K562 (cell line): ENCODE measurements around the gene RIMS3. TPM values are rescaled to one million over a fixed set of nuclear protein-coding genes. Genes with fewer than 3 reads are reported as not detected.

Source experiments
- CHD4 ChIP-seq: fragments of 200-600 bp; sonication (generic); IDR thresholded peaks from 3 replicates; pipeline ENCODE4 v1.6.1; 2012; ENCODE audit warnings: low read depth, mild to moderate bottlenecking, mixed read lengths, low read length, inconsistent platforms; ENCODE audit not compliant: insufficient read depth, insufficient replicate concordance, poor library complexity, severe bottlenecking
- CSDE1 ChIP-seq, 2 experiments: fragments of 450-650 bp; IDR thresholded peaks; 2 replicates each; pipeline ENCODE4 v1.6.1; 2016; ENCODE audit warnings: mild to moderate bottlenecking in 1 of 2
- FOSL1 ChIP-seq: fragments of 200-800 bp; sonication (Bioruptor generic); conservative IDR thresholded peaks from 2 replicates; pipeline ENCODE4 v1.6.1; 2016; ENCODE audit warnings: missing genetic modification characterization, missing compliant biosample characterization
- FUS ChIP-seq: fragments of 200-400 bp; formaldehyde crosslinking; optimal IDR thresholded peaks from 2 replicates; pipeline ENCODE3; 2017; ENCODE audit warnings: low read depth, low read length
- GTF2A2 ChIP-seq: IDR thresholded peaks from 2 replicates; pipeline ENCODE4 v1.6.1; 2016; ENCODE audit warnings: mild to moderate bottlenecking, missing genetic modification characterization, missing compliant biosample characterization
- L3MBTL2 ChIP-seq: fragments of 450-650 bp; IDR thresholded peaks from 2 replicates; pipeline ENCODE4 v1.6.1; 2016; ENCODE audit warnings: mild to moderate bottlenecking, moderate library complexity
- NFE2L1 ChIP-seq: fragments of 450-650 bp; IDR thresholded peaks from 2 replicates; pipeline ENCODE4 v1.6.1; 2016; ENCODE audit warnings: missing genetic modification characterization, low read depth, mild to moderate bottlenecking, missing compliant biosample characterization, moderate library complexity, borderline replicate concordance
- POLR2AphosphoS2 ChIP-seq: IDR thresholded peaks from 2 replicates; pipeline ENCODE4 v1.6.1; 2012; ENCODE audit warnings: low read length, improper control_type of control experiment
- PYGO2 ChIP-seq: fragments of 450-650 bp; IDR thresholded peaks from 2 replicates; pipeline ENCODE4 v1.6.1; 2016; ENCODE audit warnings: mild to moderate bottlenecking, missing genetic modification characterization, moderate library complexity, missing compliant biosample characterization
- RAD51 ChIP-seq: fragments of 450-650 bp; IDR thresholded peaks from 2 replicates; pipeline ENCODE4 v1.7.1; 2016; ENCODE audit warnings: low read depth, mild to moderate bottlenecking, borderline replicate concordance
- SMAD2 ChIP-seq: fragments of 150-350 bp; IDR thresholded peaks from 2 replicates; pipeline ENCODE4 v1.6.1; 2014; ENCODE audit warnings: low read depth, mild to moderate bottlenecking, low read length
- TFAP4 ChIP-seq: sonication (generic); formaldehyde crosslinking; IDR thresholded peaks from 2 replicates; pipeline ENCODE4 v1.8.0; 2022; ENCODE audit warnings: missing genetic modification reagents, mild to moderate bottlenecking, moderate library complexity, borderline replicate concordance
- TGIF2 ChIP-seq: sonication (generic); formaldehyde crosslinking; IDR thresholded peaks from 2 replicates; pipeline ENCODE4 v1.8.1; 2022; ENCODE audit warnings: mild to moderate bottlenecking, missing genetic modification reagents, moderate library complexity
- ZBTB8A ChIP-seq: fragments of 450-650 bp; IDR thresholded peaks from 2 replicates; pipeline ENCODE4 v1.6.1; 2018; ENCODE audit warnings: mild to moderate bottlenecking, moderate library complexity; ENCODE audit not compliant: partially characterized antibody
- ZC3H11A ChIP-seq: IDR thresholded peaks from 2 replicates; pipeline ENCODE4 v1.6.1; 2012; ENCODE audit warnings: low read depth, low read length, improper control_type of control experiment
- ZNF586 ChIP-seq: fragments of 450-650 bp; formaldehyde crosslinking; conservative IDR thresholded peaks from 2 replicates; pipeline ENCODE4 v1.4.0; 2020; ENCODE audit warnings: mild to moderate bottlenecking, moderate library complexity
- ZNF592 ChIP-seq: fragments of 450-650 bp; IDR thresholded peaks from 2 replicates; pipeline ENCODE4 v1.6.1; 2017; ENCODE audit warnings: antibody characterized with exemption, mild to moderate bottlenecking
- ZNF778 ChIP-seq: fragments of 450-650 bp; formaldehyde crosslinking; IDR thresholded peaks from 2 replicates; pipeline ENCODE4 v1.4.0; 2020; ENCODE audit warnings: mild to moderate bottlenecking, moderate library complexity
- polyA plus RNA-seq, 8 experiments: library from polyadenylated mRNA; depleted of rRNA in 4 of 8; stranded (reverse) in 5 of 8; unstranded in 3 of 8; fragments of >200 nt; fragmentation: Nextera tagmentation in 2 of 8; fragmentation: Illumina TruSeq in 1 of 8; extraction: Ambion mirVana in 2 of 8; extraction: Trizol in 1 of 8; gene quantifications; 2 replicates each; pipeline versions ENCODE4 v1.2.1 to v1.2.3, GENCODE V29; 2011 to 2014; ENCODE audit warnings: inconsistent platforms in 1 of 8, missing spikeins in 1 of 8
- total RNA-seq, 7 experiments: library from RNA; depleted of rRNA in 6 of 7; stranded (reverse); fragments of >200 nt in 6 of 7; fragmentation: Illumina TruSeq in 2 of 7; extraction: Trizol in 2 of 7; gene quantifications; 2 replicates each; pipeline versions ENCODE4 v1.2.1 to v1.2.3, GENCODE V29; 2011 to 2021; ENCODE audit warnings: low replicate concordance in 1 of 7
- TF ChIP-seq, protein P1 (sequence below), 2 experiments: fragments of 450-650 bp; conservative IDR thresholded peaks; 2 replicates each; pipeline ENCODE4 v1.6.1; 2017; ENCODE audit warnings: mild to moderate bottlenecking in 2 of 2, moderate library complexity in 2 of 2
- TF ChIP-seq, protein P2 (sequence below): fragments of 450-650 bp; conservative IDR thresholded peaks from 2 replicates; pipeline ENCODE4 v1.6.1; 2016; ENCODE audit warnings: missing genetic modification characterization, low read depth, mild to moderate bottlenecking, control low read depth, missing compliant biosample characterization

Gene RIMS3
- total and polyA plus RNA-seq, 9 of the 15 experiments (the other 6 are each of a cell fraction or from before 2014, with no cell fraction given) = 0.06 to 1.2 (median 0.59) TPM

- TF ChIP-seq ZNF586 (no peak), FUS (no peak), TFAP4 (CRISPR knock-in tag) (peak; percentile 46; the same call in 1 of the 2 replicates), SMAD2 (no peak), ZBTB8A (no peak), CHD4 (no peak), ZNF592 (no peak), ZC3H11A (no peak), ZNF778 (CRISPR knock-in tag) (no peak), FOSL1 (no peak), L3MBTL2 (0 out of 2 replicates have a peak, but pooled peaks have one; percentile 55), PYGO2 (tag) (no peak), TGIF2 (no peak), POLR2AphosphoS2 (peak; percentile 56; the same call in 1 of the 2 replicates), RAD51 (peak; percentile 37; the same call in 1 of the 2 replicates), CSDE1 (IDR thresholded peaks at IDR 0.05) (no peak), NFE2L1 (tag) (no peak), GTF2A2 (no peak)
- TF ChIP-seq, protein P1, sequence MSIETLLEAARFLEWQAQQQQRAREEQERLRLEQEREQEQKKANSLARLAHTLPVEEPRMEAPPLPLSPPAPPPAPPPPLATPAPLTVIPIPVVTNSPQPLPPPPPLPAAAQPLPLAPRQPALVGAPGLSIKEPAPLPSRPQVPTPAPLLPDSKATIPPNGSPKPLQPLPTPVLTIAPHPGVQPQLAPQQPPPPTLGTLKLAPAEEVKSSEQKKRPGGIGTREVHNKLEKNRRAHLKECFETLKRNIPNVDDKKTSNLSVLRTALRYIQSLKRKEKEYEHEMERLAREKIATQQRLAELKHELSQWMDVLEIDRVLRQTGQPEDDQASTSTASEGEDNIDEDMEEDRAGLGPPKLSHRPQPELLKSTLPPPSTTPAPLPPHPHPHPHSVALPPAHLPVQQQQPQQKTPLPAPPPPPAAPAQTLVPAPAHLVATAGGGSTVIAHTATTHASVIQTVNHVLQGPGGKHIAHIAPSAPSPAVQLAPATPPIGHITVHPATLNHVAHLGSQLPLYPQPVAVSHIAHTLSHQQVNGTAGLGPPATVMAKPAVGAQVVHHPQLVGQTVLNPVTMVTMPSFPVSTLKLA (conservative IDR thresholded peaks at IDR 0.05) = peak in 1 of 2 experiments; percentile 79
- TF ChIP-seq, protein P2, sequence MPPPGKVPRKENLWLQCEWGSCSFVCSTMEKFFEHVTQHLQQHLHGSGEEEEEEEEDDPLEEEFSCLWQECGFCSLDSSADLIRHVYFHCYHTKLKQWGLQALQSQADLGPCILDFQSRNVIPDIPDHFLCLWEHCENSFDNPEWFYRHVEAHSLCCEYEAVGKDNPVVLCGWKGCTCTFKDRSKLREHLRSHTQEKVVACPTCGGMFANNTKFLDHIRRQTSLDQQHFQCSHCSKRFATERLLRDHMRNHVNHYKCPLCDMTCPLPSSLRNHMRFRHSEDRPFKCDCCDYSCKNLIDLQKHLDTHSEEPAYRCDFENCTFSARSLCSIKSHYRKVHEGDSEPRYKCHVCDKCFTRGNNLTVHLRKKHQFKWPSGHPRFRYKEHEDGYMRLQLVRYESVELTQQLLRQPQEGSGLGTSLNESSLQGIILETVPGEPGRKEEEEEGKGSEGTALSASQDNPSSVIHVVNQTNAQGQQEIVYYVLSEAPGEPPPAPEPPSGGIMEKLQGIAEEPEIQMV (tag) = no peak
Observed at GRCh38 chr1:40709100-40709801, 43.8 kb upstream of the RIMS3 start (continued).
